NOMO-1 treated with dmso at 0.1 percent for 144 hours (cell line): Measurements from ENCODE around the gene ADNP2.

ENCODE experiments used
- DNase-seq: peaks from one replicate; lab custom pipeline; 2025; ENCODE audit not compliant: unreplicated experiment; lab: John Stamatoyannopoulos, UW

Gene ADNP2

DNA sequence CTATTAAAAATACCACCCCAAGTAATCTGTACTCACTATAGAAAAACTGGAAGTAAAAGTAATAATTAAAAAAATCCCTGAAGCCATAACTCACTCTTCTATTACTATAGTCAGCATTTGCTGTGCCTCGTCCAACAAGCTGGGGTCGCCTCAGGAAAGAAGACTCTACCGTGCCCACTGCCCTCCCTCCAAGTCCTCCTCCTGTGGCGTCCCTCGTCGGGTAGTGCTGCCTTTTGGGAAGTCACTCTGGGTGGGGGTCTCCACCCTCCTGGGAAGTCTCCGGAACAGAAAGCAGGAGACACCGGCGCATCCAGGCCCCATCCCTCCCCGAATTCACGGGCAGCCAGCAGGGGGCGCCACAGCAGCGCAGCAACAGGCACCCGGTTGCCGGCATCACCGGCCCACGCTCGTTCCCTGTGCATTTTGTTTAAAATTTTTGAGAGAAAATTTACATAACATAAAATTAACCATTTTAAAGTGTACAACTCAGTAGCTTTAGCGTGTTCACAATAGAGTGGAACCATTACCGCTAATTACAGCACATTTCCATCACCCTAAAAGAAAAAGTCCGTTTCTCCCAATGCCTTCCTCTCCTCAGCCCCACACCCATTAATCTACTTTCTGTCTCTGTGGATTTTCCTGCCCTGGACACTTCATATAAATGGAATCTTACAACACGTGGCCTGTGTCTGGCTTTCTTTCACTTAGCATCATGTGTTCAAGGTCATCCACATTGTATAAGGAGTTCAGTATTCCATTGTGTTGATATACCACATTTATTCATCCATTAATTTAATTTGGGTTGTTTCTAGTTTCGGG is 62.2 kb downstream of the ADNP2 start:
- DNase-seq, result no peak

DNA sequence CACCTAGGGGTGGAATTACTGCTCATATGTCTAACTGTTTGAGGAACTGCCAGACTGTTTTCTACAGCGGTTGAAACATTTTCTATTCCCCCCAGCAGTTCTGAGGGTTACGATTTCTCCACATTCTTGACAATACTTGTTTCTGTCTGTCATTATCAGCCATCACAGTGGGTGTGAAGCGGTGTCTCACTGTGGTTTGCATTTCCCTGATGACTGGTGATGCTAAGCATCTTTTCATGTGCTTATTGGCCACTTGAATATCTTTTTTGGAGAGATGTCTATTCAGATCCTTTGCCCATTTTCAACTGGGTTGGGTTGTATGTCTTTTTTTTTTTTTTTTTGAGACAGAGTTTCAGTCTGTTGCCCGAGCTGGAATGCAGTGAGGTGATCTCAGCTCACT is 63.0 kb downstream of the ADNP2 start:
- no peak for DNase-seq

DNA sequence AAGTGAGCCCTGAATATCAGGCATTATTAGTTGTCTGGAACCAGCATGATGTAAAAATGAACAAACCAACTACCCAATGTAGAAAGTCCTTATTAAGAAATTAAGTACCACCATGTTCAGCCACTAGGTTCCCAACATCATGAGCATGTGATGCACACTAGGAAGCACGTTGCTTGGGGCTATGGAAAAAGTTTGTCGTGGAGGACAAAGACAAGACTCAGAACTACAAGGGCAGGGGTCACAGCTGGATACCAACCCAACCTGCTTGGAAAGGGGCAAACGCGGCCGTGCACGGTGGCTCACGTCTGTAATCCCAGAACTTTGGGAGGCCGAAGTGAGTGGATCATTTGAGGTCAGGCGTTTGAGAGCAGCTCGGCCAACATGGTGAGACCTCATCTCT is 64.0 kb downstream of the ADNP2 start:
- no peak for DNase-seq

DNA sequence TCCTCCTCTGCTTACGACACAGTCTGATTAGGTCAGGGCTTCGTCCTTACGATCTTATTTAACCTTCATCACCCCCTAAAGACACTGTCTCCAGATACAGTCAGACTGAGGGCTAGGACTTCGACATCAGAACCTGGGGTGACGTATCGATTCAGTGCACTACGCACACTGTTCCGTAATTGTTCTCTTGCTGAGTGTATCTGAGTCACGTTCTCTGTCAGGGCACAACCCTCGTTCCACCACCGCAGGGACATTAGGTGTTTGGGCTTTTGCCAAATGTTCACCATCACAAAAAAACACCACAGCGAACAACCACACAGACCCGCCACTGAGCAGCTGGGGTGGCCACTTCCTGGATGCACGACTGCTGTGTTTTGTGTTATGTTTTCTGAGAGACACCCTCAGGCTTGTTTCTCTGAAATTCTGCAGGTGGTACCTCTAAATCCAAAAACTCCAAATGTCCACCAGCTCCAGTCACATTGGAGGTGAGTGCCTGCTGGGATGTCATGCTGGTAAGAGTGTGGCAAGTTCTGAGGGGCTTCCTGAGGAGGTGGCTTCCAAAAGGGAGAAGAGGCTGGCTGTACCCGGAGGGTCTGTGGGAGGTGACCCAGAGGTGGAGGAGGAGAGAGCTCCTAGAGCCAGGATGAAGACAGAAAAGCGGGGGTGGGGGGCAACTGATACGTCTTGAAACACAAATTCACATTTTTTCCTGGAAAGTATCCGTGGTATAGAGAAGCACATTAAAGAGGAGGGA is 66.6 kb downstream of the ADNP2 start:
- DNase-seq, result no peak

DNA sequence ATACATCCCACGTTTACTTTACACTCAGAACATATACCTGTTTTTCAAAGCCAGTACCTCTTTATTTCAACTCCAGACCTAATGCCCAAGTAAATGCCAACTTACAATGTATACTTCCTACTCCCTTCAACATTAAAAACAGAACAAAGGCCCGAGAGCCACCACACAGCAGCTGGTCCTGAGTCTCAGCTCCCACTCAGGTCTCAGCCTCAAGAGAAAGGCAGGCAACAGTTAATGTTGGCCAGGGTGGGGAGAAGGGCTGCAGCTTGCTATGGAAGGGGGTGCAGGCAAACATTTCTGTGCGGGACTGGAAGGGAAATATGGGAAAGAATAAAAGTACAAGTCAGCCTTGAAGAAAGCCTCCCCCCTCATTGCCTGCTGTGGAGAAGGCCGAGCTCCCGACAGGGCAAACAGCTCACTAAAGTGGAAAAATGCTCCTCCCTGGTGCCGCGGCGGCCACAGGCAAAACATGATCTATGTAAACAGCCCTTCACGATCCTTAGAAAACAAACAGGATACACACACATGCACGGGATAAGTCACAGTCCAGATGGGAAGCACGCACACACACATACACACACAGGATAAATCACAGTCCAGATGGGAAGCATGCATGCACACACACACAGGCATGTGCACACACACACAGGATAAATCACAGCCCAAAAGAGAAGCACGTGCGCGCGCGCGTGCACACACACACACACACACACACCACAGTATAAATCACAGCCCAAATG is 67.4 kb downstream of the ADNP2 start:
- DNase-seq, result no peak

DNA sequence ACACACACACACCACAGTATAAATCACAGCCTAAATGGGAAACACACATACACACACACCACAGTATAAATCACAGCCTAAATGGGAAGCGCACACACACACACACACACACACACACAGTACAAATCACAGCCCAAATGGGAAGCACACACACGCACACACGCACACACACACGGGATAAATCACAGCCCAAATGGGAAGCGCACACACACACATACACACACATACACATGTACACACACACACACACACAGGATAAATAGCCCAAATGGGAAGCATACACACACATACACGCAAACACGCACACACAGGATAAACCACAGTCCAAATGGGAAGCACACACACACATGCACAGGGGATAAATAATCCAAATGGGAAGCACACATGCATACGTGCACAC is 68.1 kb downstream of the ADNP2 start:
- DNase-seq, result no peak

DNA sequence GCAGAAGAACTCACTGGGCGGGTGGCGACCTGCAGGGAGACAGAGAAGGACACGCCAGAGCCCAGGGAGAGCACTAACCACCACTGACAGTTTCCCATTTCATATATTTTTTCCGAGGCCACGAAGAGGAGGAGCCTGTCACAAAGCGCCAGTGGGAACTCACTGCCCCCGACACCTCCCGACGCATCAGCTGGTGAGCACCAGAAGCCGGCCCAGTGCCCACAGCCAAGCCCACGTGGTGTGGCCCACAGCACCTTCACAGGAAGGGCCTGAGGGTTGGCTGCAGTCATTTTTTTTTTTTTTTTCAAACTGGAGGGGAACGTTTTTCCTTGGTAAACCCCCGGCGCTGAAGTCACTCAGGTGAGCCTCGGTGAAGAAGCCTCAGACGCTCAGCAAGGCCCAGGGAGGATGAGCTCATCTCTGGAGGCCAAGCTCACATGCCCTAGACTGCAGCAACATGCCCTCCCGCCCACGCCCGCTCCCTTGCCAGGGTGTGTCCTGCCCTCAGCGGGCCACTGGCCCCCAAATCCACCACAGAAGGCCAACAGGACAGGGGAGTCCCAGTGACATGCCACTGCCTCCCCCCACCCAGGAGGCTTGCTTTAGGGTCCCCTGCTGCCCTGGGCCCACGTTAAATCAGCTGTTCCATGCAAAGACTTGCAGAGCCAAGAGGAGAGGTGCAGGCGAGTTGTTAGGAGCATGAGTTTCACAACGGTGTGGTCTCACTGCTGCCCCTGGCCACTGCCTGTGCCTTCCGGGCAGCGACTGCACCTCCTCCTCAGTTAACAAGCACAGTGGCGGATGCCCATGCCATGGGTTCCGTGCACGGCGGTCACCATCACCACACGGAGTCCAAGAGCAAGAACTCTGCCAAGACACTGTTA is 70.1 kb downstream of the ADNP2 start:
- DNase-seq, result no peak

DNA sequence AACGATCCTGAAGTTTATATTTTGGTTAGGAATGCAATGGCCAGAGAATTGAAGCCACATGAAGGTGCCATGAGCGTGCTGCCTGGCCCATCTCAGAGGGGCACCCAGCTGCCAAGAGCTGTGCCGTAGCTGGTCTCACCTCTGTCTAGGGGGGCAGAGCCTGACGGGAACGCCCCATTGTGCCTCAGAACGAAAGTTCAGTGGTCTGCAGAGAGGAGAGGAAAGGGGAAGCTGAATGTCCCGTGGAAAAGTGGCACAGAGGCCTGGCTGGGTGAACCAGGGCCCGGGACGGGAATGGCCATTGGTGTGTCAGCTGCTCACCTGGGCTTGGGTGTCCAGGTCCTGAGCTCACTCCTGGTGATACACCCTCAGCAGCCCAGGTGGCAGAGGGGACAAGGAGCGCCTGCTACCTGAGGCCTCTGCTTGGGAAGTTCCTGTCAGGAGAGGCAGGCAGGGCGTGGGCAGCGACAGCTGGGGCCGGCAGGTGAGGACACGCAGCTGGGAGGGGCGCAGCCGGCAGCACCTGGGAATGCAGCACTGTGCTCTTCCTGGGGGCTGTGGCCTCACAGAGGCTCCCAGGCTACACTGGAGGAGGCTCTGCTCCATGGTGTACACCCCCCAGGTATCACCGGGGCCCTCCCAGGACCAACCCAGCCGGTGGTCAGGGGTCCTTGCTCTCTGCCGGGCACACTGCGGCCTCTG is 70.9 kb downstream of the ADNP2 start:
- no peak for DNase-seq

DNA sequence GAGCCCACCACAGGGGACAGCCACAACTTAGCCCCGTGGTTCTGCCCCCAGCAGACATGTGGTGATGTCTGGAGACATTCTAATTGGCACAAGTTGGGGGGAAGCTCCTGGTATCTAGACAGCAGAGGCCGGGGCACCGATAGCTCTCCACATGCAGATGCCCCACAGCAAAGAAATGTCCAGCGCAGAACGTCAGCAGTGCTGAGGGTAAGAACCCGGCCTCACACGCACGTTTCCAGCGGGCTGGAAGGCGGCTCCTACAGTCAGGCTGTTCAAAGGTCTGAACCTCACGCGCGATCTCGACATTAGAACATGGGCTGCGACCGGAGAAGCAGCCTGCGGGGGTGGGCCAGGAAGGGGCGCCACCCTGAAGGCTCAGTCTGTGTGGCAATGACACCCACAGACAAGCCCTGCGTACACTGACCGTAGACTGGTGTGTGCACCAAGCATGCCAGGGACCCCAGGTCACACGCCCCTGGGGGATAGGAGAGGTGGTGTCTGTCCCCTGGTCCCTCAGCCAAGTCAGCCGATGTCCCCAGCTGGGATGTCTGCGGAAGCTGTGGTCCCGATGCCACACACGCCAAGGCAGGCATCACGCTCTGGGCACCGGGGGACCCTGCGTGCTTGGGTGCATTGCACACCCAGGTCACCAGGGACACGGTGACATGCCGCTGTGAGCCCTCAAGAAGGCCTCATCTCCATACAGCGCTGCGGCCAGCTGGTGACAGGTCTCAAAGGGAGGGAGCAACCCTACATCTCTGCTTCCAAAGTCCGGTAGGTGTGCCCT is 71.9 kb downstream of the ADNP2 start:
- no peak for DNase-seq

DNA sequence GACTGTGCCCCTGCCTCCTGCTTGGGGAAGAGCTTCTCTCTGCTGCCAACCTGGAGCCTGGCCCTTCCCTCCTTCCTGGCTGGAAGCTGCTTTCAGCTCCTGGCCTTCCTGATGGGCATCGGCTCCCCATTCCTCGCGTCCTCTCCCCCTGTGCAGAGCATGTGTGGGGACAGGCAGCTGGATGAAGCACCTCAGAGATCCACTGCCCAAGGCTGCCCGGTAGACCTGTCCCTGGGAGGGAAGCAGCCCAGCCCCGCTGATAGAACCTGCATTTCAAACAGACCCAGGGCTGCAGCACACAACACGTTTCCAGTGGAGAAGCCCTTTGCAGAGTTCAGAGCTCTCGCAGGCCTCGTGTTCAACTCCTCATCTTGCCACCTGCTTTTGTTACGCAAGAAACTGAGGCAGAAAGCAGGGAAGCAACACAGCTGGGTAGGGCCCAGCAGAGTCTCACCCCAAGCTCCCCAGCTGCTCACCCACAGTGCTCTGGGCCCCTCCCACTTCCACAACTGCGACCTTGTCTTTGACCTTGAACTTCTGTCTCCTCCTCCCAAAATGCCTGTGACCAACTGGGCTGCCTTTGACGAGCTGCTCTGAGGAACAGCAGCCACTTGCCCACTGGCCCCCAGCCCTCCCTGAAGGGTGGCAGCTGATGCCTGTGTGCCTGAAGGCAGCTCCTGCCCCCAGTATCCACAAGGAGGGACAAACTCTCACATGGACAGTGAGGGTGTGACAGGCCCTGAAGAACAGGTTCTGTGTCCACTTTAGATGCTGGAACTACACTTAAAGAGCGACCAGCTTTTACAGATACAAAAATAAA is 72.8 kb downstream of the ADNP2 start:
- no peak for DNase-seq

DNA sequence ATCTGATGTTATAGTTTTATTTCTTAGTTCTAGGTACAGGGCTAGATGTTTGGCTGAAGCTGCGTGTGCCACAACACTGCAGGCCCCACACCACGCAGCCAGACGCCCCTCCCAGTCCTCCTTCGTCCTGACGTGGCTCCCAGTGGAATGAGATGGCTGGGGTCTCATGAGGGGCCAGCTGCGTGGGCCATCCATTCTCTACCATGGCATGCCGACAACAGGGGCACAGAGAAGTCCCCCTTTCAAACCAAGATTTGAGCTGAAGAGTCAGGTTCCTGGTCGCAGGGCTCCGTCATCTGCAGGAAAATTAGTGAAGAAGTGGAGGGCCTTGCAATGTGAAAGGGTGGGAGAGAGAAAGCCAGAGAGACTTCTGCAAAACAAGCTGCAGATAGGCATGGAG is 73.8 kb downstream of the ADNP2 start:
- no peak for DNase-seq

DNA sequence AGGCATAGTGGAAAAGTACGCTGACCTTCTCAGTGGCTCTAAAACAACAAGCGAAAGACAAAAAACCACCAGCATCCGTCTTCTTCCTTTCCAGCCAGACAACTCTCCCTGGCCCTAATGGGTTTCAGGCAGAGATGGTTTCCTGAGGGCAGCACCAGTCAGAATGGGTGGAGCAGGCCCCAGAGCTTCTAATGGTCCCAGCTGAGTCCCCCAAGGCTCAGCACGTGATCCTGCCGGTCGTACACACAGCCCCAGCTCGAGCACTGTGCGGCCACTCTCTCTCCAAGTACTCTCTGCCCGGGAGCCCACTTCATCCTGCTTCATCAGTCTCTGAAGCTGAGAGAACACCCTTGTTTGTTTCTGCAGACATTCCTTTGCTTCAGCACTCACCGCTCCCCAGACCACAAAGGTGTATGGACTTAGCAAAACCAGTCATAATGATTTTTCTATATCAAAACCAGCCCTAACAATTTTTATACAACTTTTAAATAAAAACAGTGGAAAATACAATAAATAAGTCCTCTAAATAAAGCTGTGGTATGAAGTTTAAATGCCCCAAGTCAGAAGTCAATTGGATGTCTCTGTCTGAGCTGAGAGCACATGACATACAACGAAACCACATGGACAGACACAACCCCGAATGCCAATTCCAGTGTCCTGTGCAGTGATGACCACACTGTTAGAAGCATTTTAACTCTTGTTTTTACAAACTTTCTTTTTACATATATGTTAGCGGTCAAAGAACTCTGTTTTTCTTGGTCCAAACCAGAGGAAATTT is 74.4 kb downstream of the ADNP2 start:
- DNase-seq, result no peak

DNA sequence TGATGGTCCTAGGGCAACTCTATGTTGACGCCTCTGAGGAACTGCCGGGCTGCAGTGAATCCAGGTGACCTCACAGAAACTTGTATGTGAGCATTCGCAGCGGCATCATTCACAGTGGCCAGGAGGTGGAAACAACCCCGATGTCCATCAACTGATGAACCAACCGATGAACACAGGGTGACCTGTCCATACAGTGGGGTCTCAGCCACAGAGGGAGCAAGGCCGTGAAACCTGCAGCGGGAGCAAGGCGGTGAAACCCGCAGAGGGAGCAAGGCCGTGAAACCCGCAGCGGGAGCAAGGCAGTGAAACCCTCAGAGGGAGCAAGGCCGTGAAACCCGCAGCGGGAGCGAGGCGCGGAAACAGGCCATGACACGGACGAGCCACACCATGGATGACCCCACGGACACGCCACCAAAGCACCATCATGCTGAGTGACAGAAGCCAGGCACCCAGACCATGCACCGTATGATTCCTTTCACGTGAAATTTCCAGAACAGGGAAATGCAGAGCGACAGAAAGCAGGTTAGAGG is 75.2 kb downstream of the ADNP2 start:
- DNase-seq, result no peak

DNA sequence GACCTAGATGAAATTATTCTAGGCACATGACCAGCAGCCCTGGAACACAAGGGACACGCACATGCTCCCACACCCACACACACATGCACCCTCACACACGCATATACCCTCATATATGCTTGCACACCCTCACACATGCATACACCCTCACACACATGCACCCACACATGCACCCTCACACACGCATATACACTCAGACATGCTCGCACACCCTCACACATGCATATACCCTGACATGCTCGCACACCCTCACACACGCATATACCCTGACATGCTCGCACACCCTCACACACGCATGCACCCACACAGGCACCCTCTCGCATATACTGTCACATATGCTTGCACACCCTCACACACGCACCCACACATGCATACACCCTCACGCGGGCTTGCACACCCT is 76.5 kb downstream of the ADNP2 start:
- no peak for DNase-seq

DNA sequence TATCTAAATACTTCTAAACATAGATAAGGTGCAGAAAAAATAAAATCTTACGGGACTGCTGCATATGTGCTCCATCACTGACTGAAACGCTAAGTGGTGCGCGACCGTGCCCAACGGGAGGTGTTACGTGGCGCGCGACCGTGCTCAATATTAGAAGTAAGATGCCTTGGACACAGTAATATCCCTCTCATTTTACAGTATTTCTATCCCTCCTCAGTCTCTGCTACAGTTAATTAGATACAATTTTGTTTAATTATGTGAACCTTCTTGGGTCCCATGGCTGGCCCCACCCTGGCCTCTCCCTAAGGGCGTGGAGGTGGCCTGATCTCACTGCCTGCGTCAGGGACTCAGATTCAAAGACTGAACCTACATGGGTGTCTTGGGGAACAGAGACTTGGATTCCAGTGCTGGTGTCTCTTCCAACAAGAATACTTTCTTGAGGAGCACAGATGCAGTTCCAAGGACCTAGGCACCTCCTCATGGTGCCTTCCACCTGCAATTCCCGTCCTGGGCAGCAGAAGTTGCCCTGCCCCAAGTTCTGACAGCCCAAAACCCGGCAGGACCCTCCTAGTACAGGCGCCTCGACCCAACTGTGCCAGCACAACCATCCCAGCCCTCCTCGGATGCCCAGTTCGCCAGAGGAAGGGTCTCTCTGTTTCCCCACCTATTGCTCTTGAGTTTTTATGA is 79.0 kb downstream of the ADNP2 start:
- DNase-seq, result no peak

DNA sequence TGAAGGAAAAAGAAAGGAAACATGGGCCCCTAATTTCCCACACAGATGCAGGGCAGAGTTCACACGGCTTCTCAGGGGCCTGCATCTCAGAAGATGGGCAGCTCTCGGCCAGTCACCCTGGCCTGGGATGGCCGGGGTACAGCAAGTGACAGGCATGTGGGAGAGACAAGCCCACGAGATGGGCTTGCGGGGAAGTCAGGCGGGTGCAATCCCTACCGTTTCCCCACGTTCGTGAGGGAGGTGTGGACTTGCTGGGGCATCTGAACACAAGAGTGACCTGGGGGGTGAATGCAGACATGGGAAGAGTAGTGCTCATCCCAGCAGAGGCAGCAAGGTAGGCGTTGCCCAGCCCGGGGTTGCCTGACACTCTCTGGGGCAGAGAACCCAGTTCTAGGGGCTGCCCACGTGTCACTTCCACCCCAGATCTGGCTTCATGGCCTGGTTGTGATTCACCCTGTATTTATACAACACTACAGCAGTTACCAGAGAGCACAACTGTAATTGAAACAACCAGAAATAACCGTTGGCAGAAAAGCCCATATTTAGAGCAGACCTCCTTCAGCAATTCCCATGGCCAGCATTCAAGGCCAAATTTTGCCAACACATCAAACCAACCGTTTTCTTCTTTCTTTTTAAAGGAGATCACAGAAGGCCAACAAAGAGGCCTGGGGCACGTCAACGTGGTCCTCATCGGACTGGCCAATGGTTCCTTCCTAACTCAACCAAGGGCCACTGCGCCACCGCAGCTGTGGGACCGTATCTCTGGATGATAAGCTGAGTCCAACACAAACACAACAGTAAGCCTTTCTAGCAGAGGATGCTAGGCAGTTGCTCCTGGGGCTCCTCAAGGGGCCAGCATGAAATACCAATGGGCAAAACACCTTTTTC is 79.8 kb downstream of the ADNP2 start:
- no peak for DNase-seq
